Endodermal cell (in vitro differentiated cells): ENCODE data around the gene UBFD1. TPM values are rescaled to one million over a fixed set of nuclear protein-coding genes. Genes with fewer than 3 reads are reported as not detected.

Experiments
- DNase-seq: peaks from one replicate; pipeline ENCODE4 v3.0.0-alpha.2; 2017
- H3K27ac ChIP-seq: 2 replicates; pipeline ENCODE4 v1.5.1; 2013; ENCODE audit warnings: mild to moderate bottlenecking, low read depth, low read length, moderate library complexity
- H3K27me3 ChIP-seq: 2 replicates; pipeline ENCODE4 v1.6.1; 2013; ENCODE audit warnings: mild to moderate bottlenecking, low read length, moderate library complexity; ENCODE audit not compliant: insufficient read depth, control insufficient read depth, poor library complexity, severe bottlenecking
- H3K36me3 ChIP-seq: 2 replicates; pipeline ENCODE4 v1.7.0; 2013; ENCODE audit warnings: mild to moderate bottlenecking, low read length, moderate library complexity; ENCODE audit not compliant: control insufficient read depth, insufficient read depth
- H3K4me1 ChIP-seq: one replicate; pipeline ENCODE4 v1.7.0; 2013; ENCODE audit warnings: low read length; ENCODE audit not compliant: control insufficient read depth, insufficient read depth
- H3K4me3 ChIP-seq: 2 replicates; pipeline ENCODE4 v1.5.1; 2013; ENCODE audit warnings: mild to moderate bottlenecking, low read length, moderate library complexity
- H3K9ac ChIP-seq: 2 replicates; pipeline ENCODE4 v1.6.1; 2013; ENCODE audit warnings: mild to moderate bottlenecking, low read length, moderate library complexity; ENCODE audit not compliant: poor library complexity, severe bottlenecking; ENCODE audit errors: extremely low read depth
- H3K9me3 ChIP-seq: 2 replicates; pipeline ENCODE4 v1.6.1; 2013; ENCODE audit warnings: mild to moderate bottlenecking, low read length, moderate library complexity; ENCODE audit not compliant: control insufficient read depth
- H3K27ac Mint-ChIP-seq: 2 replicates; pipeline ENCODE4 v1.8.0; 2020; ENCODE audit warnings: mixed read lengths
- H3K27me3 Mint-ChIP-seq: 2 replicates; pipeline ENCODE4 v1.8.0; 2021; ENCODE audit warnings: mild to moderate bottlenecking, mixed read lengths; ENCODE audit not compliant: insufficient read depth
- H3K36me3 Mint-ChIP-seq: 2 replicates; pipeline ENCODE4 v1.8.0; 2020; ENCODE audit warnings: low read depth, mixed read lengths
- H3K4me1 Mint-ChIP-seq: 2 replicates; pipeline ENCODE4 v1.8.0; 2020; ENCODE audit warnings: mixed read lengths
- H3K4me3 Mint-ChIP-seq: 2 replicates; pipeline ENCODE4 v1.8.0; 2020; ENCODE audit warnings: mild to moderate bottlenecking, moderate library complexity, mixed read lengths
- H3K9me3 Mint-ChIP-seq: 2 replicates; pipeline ENCODE4 v1.8.0; 2020; ENCODE audit warnings: mild to moderate bottlenecking, mixed read lengths
- CTCF ChIP-seq: fragments of 200-600 bp; sonication (generic); conservative IDR thresholded peaks from 2 replicates; pipeline ENCODE4 v1.5.0; 2021; ENCODE audit warnings: antibody characterized with exemption, mild to moderate bottlenecking
- WGBS, 2 experiments: methylation state at CpG; one replicate each; pipeline versions ENCODE4 v1.1.5 to v1.1.7; 2013; ENCODE audit warnings: missing lambda C conversion rate in 2 of 2, mixed read lengths in 1 of 2; ENCODE audit not compliant: insufficient coverage in 1 of 2, insufficient read length in 1 of 2; 5-methylcytosine and 5-hydroxymethylcytosine counted together
- total RNA-seq, 2 donors: library from RNA; stranded (reverse); fragmentation: NEBNext Ultra II Directional in 1 of 2; extraction: Animal tissue kit (Norgen Biotek cat#: 25700) in 1 of 2; gene quantifications; 2 replicates in 1 of 2; 3 replicates in 1 of 2; pipeline ENCODE4 v1.2.1, GENCODE V29; 2021

The UBFD1 gene
- total RNA-seq, 2 donors from 2014 or later, result 105 to 113 TPM

DNA sequence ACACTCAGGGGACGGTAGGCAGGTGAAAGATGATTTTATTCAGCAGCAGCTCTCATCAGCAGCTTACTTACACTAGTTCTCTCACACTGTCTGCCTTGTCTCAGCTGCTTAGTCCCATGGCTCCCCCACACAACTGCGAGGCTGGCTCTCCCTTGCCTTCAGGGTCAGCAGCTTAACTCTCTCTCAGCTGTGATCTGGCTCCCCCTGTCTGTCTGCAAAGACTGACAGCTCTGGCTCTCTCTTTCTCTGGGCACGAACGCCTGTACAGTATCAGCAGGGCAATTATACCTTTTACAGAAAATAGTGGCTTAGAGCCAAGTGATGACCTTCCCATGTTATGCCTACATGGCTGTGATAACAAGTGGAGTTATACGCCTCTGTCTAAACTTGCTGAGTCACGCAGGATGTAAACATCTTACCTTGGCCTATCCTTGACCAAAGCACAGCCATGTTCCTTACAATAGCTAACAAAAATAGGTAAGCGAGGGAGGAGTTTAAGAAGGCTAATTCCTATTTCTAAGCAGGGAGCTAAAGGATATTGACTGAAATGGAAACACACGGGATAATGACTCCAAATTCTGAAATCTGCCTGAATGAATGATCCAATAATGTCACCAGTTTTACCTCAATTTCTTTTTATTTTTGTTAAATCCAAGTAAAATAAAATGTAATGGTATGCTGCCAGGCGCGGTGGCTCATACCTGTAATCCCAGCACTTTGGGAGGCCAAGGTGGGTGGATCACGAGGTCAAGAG, 39.7 kb downstream of the UBFD1 start:
- H3K4me3 ChIP-seq, result no peak overlapping the region
- 86 to 92% methylated on average over 7 to 11 of the region's 11 CpGs for WGBS, 2 experiments
- Mint-ChIP-seq H3K36me3 (peaks cover 22% of the 10 kb centered on the region), H3K4me1 (peaks cover 18% of the 10 kb centered on the region), H3K9me3 (no peaks in the 10 kb centered on the region), H3K4me3 (no peak overlapping the region), H3K27me3 (no peaks in the 10 kb centered on the region), H3K27ac (peak overlapping the region; percentile 18)
- TF ChIP-seq CTCF, result peak; percentile 71
- H3K9me3 ChIP-seq, result no peaks in the 10 kb centered on the region
- no peak overlapping the region for H3K27ac ChIP-seq
- H3K27me3 ChIP-seq, result no peaks in the 10 kb centered on the region
- peaks cover 2% of the 10 kb centered on the region for H3K4me1 ChIP-seq
- H3K36me3 ChIP-seq, result peaks cover 14% of the 10 kb centered on the region
- H3K9ac ChIP-seq, result no peak overlapping the region
- DNase-seq, result peak; percentile 86

DNA sequence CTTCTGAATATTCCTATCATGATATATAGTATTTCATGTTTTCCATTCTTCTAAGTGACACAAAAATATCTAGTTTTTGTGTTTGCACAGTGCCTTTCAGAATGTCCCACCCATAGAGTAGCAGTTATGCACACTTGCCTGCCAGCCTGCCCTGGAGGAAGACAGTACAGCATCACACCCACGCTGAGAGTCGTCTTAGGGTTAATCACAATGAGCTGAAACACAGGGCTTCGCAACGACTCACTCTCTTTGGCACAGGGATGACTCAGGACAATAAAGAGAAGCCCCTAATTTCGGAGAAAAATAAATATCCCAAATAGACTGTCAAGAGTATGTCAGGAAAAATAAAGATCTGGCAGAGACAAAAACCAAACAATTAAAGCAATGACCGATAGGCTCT, 50.2 kb downstream of the UBFD1 start:
- H3K4me1 Mint-ChIP-seq, result no peaks in the 10 kb centered on the region
- H3K27me3 Mint-ChIP-seq, result no peaks in the 10 kb centered on the region
- TF ChIP-seq CTCF, result no peak
- no peak overlapping the region for H3K4me3 Mint-ChIP-seq
- Histone ChIP-seq H3K9me3 (no peaks in the 10 kb centered on the region), H3K27me3 (no peaks in the 10 kb centered on the region), H3K9ac (no peak overlapping the region), H3K4me3 (no peak overlapping the region), H3K4me1 (no peaks in the 10 kb centered on the region), H3K36me3 (peaks cover 32% of the 10 kb centered on the region), H3K27ac (no peak overlapping the region)
- DNase-seq, result no peak
- H3K9me3 Mint-ChIP-seq, result no peaks in the 10 kb centered on the region
- no peak overlapping the region for H3K27ac Mint-ChIP-seq
- peaks cover 43% of the 10 kb centered on the region for H3K36me3 Mint-ChIP-seq
- 91 to 93% methylated on average over 6 of the region's 6 CpGs for WGBS, 2 experiments

DNA sequence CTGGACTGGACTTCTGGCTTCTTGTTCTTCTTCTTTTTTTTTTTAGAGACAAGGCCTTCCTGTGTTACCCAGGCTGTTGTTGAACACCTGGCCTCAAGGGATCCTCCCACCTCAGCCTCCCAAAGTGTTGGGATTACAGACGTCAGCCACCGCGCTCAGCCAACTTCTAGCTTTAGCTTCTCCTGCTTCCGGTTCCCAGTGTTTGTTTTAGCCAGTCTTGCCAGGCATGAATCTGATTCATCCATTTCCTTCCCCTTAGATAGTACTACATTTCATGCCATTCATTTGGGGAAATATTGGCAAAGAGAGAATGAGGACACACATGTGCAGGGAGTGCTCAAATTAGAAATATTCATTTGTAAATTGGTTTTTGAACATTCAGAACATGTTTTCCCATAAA, 50.7 kb downstream of the UBFD1 start:
- H3K27me3 Mint-ChIP-seq, result no peaks in the 10 kb centered on the region
- Histone ChIP-seq H3K4me1 (no peaks in the 10 kb centered on the region), H3K9ac (no peak overlapping the region), H3K27ac (no peak overlapping the region), H3K36me3 (peaks cover 30% of the 10 kb centered on the region), H3K9me3 (no peaks in the 10 kb centered on the region), H3K27me3 (no peaks in the 10 kb centered on the region), H3K4me3 (no peak overlapping the region)
- DNase-seq, result no peak
- H3K4me1 Mint-ChIP-seq, result no peaks in the 10 kb centered on the region
- peaks cover 42% of the 10 kb centered on the region for H3K36me3 Mint-ChIP-seq
- WGBS, 2 experiments, result 95% methylated on average over 4 of the region's 4 CpGs; no CpG with 5 or more reads in 1 of the 2 experiments
- TF ChIP-seq CTCF, result no peak
- H3K4me3 Mint-ChIP-seq, result no peak overlapping the region
- H3K27ac Mint-ChIP-seq, result no peak overlapping the region
- no peaks in the 10 kb centered on the region for H3K9me3 Mint-ChIP-seq
